Suprapubic skin (tissue), 4 donors: ENCODE data around the gene ADD3.

Source experiments
- EP300 ChIP-seq: sonication (generic); formaldehyde crosslinking; IDR thresholded peaks from one replicate; pipeline ENCODE4 v1.6.1; 2017; ENCODE audit warnings: antibody characterized with exemption
- POLR2A ChIP-seq, 2 donors: fragments of 450-650 bp; IDR thresholded peaks; one replicate each; pipeline ENCODE4 v1.6.1; 2017; ENCODE audit warnings: antibody characterized with exemption in 2 of 2, mild to moderate bottlenecking in 2 of 2, moderate library complexity in 2 of 2
- POLR2AphosphoS5 ChIP-seq, 3 donors: sonication (generic); formaldehyde crosslinking; IDR thresholded peaks; one replicate each; pipeline ENCODE4 v1.6.1; 2017; ENCODE audit warnings: antibody characterized with exemption in 3 of 3
- TF ChIP-seq, protein P1 (sequence below), 2 donors: fragments of 200-600 bp in 1 of 2; fragments of 450-650 bp in 1 of 2; sonication (generic) in 1 of 2; IDR thresholded peaks; one replicate each; pipeline ENCODE4 v1.5.1; 2016 to 2019; ENCODE audit warnings: antibody characterized with exemption in 2 of 2, mild to moderate bottlenecking in 1 of 2, moderate library complexity in 1 of 2

DNA sequence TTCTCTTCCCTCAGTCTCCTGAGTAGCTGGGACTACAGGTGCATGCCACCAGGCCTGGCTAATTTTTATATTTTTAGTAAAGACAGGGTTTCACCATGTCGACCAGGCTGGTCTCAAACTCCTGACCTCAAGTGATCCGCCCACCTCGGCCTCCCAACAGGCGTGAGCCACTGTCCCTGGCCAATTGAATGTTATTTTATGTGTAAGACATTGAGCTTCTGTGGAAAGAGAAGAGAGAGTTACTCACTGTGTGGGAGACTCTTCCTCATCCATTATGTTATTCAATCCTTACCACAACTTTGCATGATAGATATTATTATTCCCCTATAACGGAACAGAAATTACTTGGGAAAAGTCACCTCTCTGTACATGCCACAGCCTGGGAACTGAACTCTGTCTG is 167.0 kb downstream of the ADD3 start:
- TF ChIP-seq, protein P1, sequence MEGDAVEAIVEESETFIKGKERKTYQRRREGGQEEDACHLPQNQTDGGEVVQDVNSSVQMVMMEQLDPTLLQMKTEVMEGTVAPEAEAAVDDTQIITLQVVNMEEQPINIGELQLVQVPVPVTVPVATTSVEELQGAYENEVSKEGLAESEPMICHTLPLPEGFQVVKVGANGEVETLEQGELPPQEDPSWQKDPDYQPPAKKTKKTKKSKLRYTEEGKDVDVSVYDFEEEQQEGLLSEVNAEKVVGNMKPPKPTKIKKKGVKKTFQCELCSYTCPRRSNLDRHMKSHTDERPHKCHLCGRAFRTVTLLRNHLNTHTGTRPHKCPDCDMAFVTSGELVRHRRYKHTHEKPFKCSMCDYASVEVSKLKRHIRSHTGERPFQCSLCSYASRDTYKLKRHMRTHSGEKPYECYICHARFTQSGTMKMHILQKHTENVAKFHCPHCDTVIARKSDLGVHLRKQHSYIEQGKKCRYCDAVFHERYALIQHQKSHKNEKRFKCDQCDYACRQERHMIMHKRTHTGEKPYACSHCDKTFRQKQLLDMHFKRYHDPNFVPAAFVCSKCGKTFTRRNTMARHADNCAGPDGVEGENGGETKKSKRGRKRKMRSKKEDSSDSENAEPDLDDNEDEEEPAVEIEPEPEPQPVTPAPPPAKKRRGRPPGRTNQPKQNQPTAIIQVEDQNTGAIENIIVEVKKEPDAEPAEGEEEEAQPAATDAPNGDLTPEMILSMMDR (IDR thresholded peaks at IDR 0.05) = no peak
- TF ChIP-seq POLR2AphosphoS5 (IDR thresholded peaks at IDR 0.05) (no peak), EP300 (no peak), POLR2A (IDR thresholded peaks at IDR 0.05) (no peak)
